KMS-11 (cell line): ENCODE measurements around the gene FUOM.

ENCODE experiments used
- H2AFZ ChIP-seq: fragments of 200-600 bp; sonication (generic); 2 replicates; pipeline ENCODE4 v1.6.1; 2016; ENCODE audit warnings: antibody characterized with exemption, mixed run types, low read depth
- H3K27ac ChIP-seq: fragments of 200-600 bp; sonication (generic); 2 replicates; pipeline ENCODE4 v1.6.1; 2016; ENCODE audit warnings: mild to moderate bottlenecking, mixed run types
- H3K27me3 ChIP-seq: fragments of 200-600 bp; sonication (generic); 2 replicates; pipeline ENCODE4 v1.6.1; 2017; ENCODE audit warnings: mild to moderate bottlenecking, low read depth, mixed run types, moderate library complexity; ENCODE audit not compliant: insufficient read depth
- H3K36me3 ChIP-seq: fragments of 200-600 bp; sonication (generic); 2 replicates; pipeline ENCODE4 v1.6.1; 2017; ENCODE audit warnings: mild to moderate bottlenecking, mixed run types; ENCODE audit not compliant: insufficient read depth
- H3K4me1 ChIP-seq: fragments of 200-600 bp; sonication (generic); 2 replicates; pipeline ENCODE4 v1.6.1; 2016; ENCODE audit warnings: mild to moderate bottlenecking, low read depth, mixed run types; ENCODE audit not compliant: poor library complexity, severe bottlenecking
- H3K4me2 ChIP-seq: fragments of 200-600 bp; sonication (generic); 2 replicates; pipeline ENCODE4 v1.7.0; 2016; ENCODE audit warnings: mild to moderate bottlenecking, mixed run types
- H3K4me3 ChIP-seq: fragments of 200-600 bp; sonication (generic); IDR thresholded peaks from 2 replicates; pipeline ENCODE4 v1.6.1; 2017; ENCODE audit warnings: low read depth, low read length, mixed read lengths; ENCODE audit not compliant: insufficient read depth
- H3K79me2 ChIP-seq: fragments of 200-600 bp; sonication (generic); 2 replicates; pipeline ENCODE4 v1.6.1; 2016; ENCODE audit warnings: low read depth, mixed run types; ENCODE audit not compliant: insufficient read depth
- H3K9ac ChIP-seq: fragments of 200-600 bp; sonication (generic); 2 replicates; pipeline ENCODE4 v1.6.1; 2016; ENCODE audit warnings: mild to moderate bottlenecking, mixed run types
- H4K20me1 ChIP-seq: fragments of 200-600 bp; sonication (generic); 2 replicates; pipeline ENCODE4 v1.6.1; 2016; ENCODE audit warnings: mild to moderate bottlenecking, mixed run types; ENCODE audit not compliant: insufficient read depth
- TF ChIP-seq, protein P1 (sequence below): fragments of 200-600 bp; sonication (generic); conservative IDR thresholded peaks from 2 replicates; pipeline ENCODE4 v1.6.1; 2017; ENCODE audit warnings: low read depth, mild to moderate bottlenecking, antibody characterized with exemption, low read length, moderate library complexity, mixed read lengths

FUOM gene

DNA sequence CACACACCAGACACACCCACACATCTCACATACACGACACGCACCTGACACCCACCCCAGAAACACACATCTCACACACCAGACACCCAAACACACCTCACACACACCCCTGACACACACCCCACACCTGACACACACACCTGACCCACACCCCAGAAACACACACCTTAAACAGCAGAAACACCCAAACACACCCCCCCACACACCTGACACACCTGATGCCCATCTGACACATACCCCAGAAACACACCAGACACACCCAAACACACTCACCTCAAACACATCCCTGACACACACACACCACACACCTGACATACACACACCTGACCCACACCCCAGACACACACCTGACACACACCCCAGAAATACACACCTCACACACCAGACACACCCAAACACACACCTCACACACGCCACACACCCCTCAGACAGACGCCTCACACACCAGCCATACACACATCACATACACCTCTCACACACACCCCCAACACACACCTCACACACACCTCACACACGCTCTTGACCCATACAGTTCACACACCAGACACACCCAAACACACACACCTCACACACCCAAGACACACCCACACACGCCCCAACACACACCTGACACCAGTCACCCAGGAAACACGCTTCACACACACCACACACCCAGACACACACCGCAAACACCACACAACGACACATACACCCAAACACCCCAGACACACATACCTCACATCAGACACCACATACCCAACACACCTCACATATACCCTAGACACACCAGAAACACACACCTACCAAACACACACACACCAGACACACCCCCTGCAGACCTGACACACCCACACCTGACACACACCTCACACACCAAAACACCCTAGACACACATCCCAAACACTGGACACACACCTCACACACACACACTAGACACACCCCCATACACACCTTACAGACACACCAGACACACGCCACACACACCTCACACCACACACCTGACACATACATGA lies 19.4 kb downstream of the FUOM start:
- Histone ChIP-seq H3K36me3 (no peaks in the 10 kb centered on the region), H3K4me1 (no peaks in the 10 kb centered on the region), H3K27me3 (peaks cover 17% of the 10 kb centered on the region; the same call in 1 of the 2 replicates), H3K9ac (no peak overlapping the region), H3K27ac (no peak overlapping the region), H3K4me2 (no peak overlapping the region), H3K79me2 (no peaks in the 10 kb centered on the region), H3K4me3 (no peak overlapping the region), H4K20me1 (no peaks in the 10 kb centered on the region), H2AFZ (no peak overlapping the region)
- TF ChIP-seq, protein P1, sequence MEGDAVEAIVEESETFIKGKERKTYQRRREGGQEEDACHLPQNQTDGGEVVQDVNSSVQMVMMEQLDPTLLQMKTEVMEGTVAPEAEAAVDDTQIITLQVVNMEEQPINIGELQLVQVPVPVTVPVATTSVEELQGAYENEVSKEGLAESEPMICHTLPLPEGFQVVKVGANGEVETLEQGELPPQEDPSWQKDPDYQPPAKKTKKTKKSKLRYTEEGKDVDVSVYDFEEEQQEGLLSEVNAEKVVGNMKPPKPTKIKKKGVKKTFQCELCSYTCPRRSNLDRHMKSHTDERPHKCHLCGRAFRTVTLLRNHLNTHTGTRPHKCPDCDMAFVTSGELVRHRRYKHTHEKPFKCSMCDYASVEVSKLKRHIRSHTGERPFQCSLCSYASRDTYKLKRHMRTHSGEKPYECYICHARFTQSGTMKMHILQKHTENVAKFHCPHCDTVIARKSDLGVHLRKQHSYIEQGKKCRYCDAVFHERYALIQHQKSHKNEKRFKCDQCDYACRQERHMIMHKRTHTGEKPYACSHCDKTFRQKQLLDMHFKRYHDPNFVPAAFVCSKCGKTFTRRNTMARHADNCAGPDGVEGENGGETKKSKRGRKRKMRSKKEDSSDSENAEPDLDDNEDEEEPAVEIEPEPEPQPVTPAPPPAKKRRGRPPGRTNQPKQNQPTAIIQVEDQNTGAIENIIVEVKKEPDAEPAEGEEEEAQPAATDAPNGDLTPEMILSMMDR = no peak

- no peaks in the 10 kb centered on the region for H3K36me3 ChIP-seq
- H3K27ac ChIP-seq = no peak overlapping the region
- H2AFZ ChIP-seq = no peak overlapping the region
- H4K20me1 ChIP-seq = no peaks in the 10 kb centered on the region
- TF ChIP-seq, protein P1 = no peak
- no peak overlapping the region for H3K4me3 ChIP-seq
- H3K4me1 ChIP-seq = no peaks in the 10 kb centered on the region
- H3K4me2 ChIP-seq = no peak overlapping the region
- H3K9ac ChIP-seq = no peak overlapping the region
- H3K79me2 ChIP-seq = no peaks in the 10 kb centered on the region
- H3K27me3 ChIP-seq = peaks cover 20% of the 10 kb centered on the region
These were observed 20.5 kb downstream of the FUOM start for GRCh38 chr10:133337370-133337725.

DNA sequence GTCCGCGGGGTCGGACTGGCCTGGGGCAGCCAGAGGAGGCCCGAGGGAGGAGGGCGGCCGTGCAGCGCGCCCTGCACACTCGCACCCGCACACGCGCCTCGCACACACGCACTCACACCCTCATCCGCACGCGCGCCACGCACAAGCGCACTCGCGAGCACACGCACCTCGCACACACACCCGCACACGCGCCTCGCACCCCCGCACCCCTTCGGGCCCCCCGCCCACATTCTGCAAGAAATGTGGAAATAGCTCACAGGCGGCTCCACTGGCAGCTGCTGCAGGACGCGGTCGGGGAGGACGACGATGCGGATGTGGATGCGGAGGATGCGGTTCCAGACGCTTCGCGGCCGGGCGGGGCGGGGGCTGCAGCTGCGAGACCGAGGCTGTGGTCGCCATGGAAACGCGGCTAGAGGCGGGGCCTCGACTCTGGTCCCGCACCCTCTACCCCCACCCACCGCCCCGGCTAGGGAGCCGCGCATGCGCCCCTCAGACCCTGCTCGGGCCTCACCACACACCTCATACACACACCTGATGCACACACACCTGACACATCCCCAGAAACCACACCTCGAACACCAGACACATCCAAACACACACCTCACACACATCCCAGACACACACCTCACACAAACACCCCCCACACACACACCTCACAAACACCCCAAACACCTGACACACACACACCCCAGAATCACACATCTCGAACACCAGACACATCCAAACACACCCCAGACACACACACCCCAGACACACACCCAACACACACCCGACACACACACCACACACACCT lies 21.0 kb downstream of the FUOM start, which contains the start of gene CALY:
TSS of gene CALY (minus strand) at position 320 of the 793 bp plus-strand sequence. CDS start 7,907 bp downstream, outside the sequence.
- TF ChIP-seq, protein P1 = no peak
- Histone ChIP-seq H3K27me3 (peaks cover 19% of the 10 kb centered on the region), H3K9ac (no peak within 1 kb of the TSS), H3K79me2 (no peaks in the 10 kb centered on the region), H3K4me3 (no peak within 1 kb of the TSS), H3K27ac (no peak within 1 kb of the TSS), H2AFZ (no peak within 1 kb of the TSS), H3K4me2 (no peak within 1 kb of the TSS), H3K36me3 (no peaks in the 10 kb centered on the region), H3K4me1 (no peaks in the 10 kb centered on the region), H4K20me1 (no peaks in the 10 kb centered on the region)

DNA sequence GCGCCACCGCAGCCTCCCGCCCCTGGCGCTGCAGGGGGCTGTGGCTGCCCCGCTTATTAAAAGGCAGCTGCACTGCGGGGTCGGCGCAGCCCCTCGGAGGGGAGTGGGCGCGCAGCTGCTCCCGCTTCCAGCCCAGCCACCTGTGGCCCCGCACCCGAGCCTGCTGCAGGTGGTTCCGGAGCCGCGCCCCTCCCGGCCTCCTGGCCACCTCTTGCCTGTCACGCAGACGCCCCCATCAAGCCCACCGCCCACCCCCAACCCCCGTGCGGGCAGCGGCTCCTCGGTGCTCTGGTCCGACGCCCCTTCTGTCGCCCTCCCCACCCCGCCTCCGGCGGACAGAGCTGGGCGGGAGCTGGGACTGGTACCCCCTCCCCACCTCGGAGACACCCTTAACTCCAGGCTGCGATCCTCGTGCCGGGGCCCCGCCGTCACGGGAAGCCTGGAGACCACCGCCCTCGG lies 21.7 kb downstream of the FUOM start:
- no peak overlapping the region for H2AFZ ChIP-seq
- peaks cover 21% of the 10 kb centered on the region for H3K27me3 ChIP-seq
- no peaks in the 10 kb centered on the region for H3K4me1 ChIP-seq
- TF ChIP-seq, protein P1 = no peak
- H3K9ac ChIP-seq = no peak overlapping the region
- H4K20me1 ChIP-seq = no peaks in the 10 kb centered on the region
- no peak overlapping the region for H3K4me3 ChIP-seq
- no peak overlapping the region for H3K4me2 ChIP-seq
- no peaks in the 10 kb centered on the region for H3K79me2 ChIP-seq
- no peaks in the 10 kb centered on the region for H3K36me3 ChIP-seq
- no peak overlapping the region for H3K27ac ChIP-seq
